H1 (cell line): Measurements from ENCODE around the gene TFDP1. TPM values are rescaled to one million over a fixed set of nuclear protein-coding genes. Genes with fewer than 3 reads are reported as not detected.

Source experiments
- CTCF ChIA-PET: fragments of 300-600 bp; sonication (Branson Sonifier 250); formaldehyde crosslinking; loops from one replicate; lab custom pipeline; 2021; ENCODE audit not compliant: partially characterized antibody; lab: Charles Lee
- POLR2A ChIA-PET: fragments of 300-600 bp; sonication (Branson Sonifier 250); formaldehyde crosslinking; loops from one replicate; lab custom pipeline; 2021; ENCODE audit warnings: inconsistent platforms; ENCODE audit not compliant: partially characterized antibody; lab: Charles Lee
- DNase-seq, 2 experiments: peaks; one replicate each; pipeline versions ENCODE4 v3.0.0 to v3.0.0-alpha.2; 2010 to 2022; ENCODE audit warnings: low spot score in 2 of 2, low read depth in 1 of 2, mixed read lengths in 1 of 2
- FAIRE-seq: peaks from 2 replicates; lab custom pipeline; 2011; peaks lifted over from hg19 to GRCh38; lab: Jason Lieb, UNC
- H2AFZ ChIP-seq: 2 replicates; pipeline ENCODE4 v1.8.1; 2012; ENCODE audit warnings: low read length, inconsistent platforms
- H2AK5ac ChIP-seq: 2 replicates; pipeline ENCODE4 v1.6.1; 2013; ENCODE audit warnings: low read depth, low read length
- H2BK120ac ChIP-seq: replicated peaks from 2 replicates; pipeline ENCODE3; 2013; ENCODE audit warnings: low read depth, low read length, inconsistent platforms
- H2BK12ac ChIP-seq: 2 replicates; pipeline ENCODE4 v1.6.1; 2013; ENCODE audit warnings: low read depth, low read length
- H2BK15ac ChIP-seq: 2 replicates; pipeline ENCODE4 v1.6.1; 2013; ENCODE audit warnings: low read length
- H2BK20ac ChIP-seq: 2 replicates; pipeline ENCODE4 v1.6.1; 2013; ENCODE audit warnings: low read length
- H2BK5ac ChIP-seq: 2 replicates; pipeline ENCODE4 v1.6.1; 2013; ENCODE audit warnings: low read depth, low read length
- H3K14ac ChIP-seq: 2 replicates; pipeline ENCODE4 v1.6.1; 2013; ENCODE audit warnings: inconsistent platforms; ENCODE audit not compliant: insufficient read length
- H3K18ac ChIP-seq: 2 replicates; pipeline ENCODE4 v1.6.1; 2013; ENCODE audit warnings: low read length; ENCODE audit errors: extremely low read depth
- H3K23ac ChIP-seq: 2 replicates; pipeline ENCODE4 v1.6.1; 2013; ENCODE audit warnings: inconsistent platforms; ENCODE audit not compliant: insufficient read length
- H3K23me2 ChIP-seq: 2 replicates; pipeline ENCODE4 v1.6.1; 2013; ENCODE audit warnings: low read depth, low read length
- H3K27ac ChIP-seq: 2 replicates; pipeline ENCODE4 v1.6.1; 2011; ENCODE audit warnings: low read depth, low read length, inconsistent platforms
- H3K27me3 ChIP-seq, 4 experiments: replicated peaks in 1 of 4; 1 replicate in 1 of 4; 2 replicates in 3 of 4; pipeline versions ENCODE4 v1.6.1 to v1.8.1; 2011 to 2013; ENCODE audit warnings: low read length in 3 of 4, mild to moderate bottlenecking in 3 of 4, inconsistent platforms in 2 of 4, mixed read lengths in 2 of 4, moderate library complexity in 1 of 4; ENCODE audit not compliant: control insufficient read depth in 3 of 4, insufficient read depth in 3 of 4; ENCODE audit errors: extremely low read depth in 1 of 4
- H3K36me3 ChIP-seq, 4 experiments: 2 replicates each; pipeline versions ENCODE4 v1.6.1 to v1.8.1; 2011 to 2013; ENCODE audit warnings: mild to moderate bottlenecking in 4 of 4, low read length in 3 of 4, moderate library complexity in 2 of 4, control low read depth in 1 of 4, inconsistent platforms in 1 of 4; ENCODE audit not compliant: insufficient read depth in 4 of 4, control insufficient read depth in 2 of 4
- H3K4ac ChIP-seq: replicated peaks from 2 replicates; pipeline ENCODE3; 2013; ENCODE audit warnings: low read length, low read depth, mixed read lengths, inconsistent platforms; ENCODE audit not compliant: insufficient read length
- H3K4me1 ChIP-seq, 4 experiments: replicated peaks in 1 of 4; 1 replicate in 1 of 4; 2 replicates in 3 of 4; pipeline versions ENCODE4 v1.6.1 to v1.8.1; 2011 to 2013; ENCODE audit warnings: low read length in 3 of 4, inconsistent platforms in 2 of 4, mixed read lengths in 1 of 4; ENCODE audit not compliant: insufficient read depth in 4 of 4, control insufficient read depth in 3 of 4
- H3K4me2 ChIP-seq, 2 experiments: 2 replicates each; pipeline versions ENCODE4 v1.6.1 to v1.8.1; 2011 to 2013; ENCODE audit warnings: low read depth in 2 of 2, low read length in 2 of 2, control low read depth in 1 of 2, inconsistent platforms in 1 of 2, mild to moderate bottlenecking in 1 of 2; ENCODE audit not compliant: insufficient read depth in 1 of 2
- H3K4me3 ChIP-seq, 4 experiments: fragments of 200-600, 300-600 bp in 1 of 4; sonication (generic), shearing (Covaris generic), sonication (Bioruptor Twin) in 1 of 4; 2 replicates each; pipeline versions ENCODE4 v1.5.1 to v1.8.1; 2011 to 2016; ENCODE audit warnings: low read length in 4 of 4, low read depth in 3 of 4, control low read depth in 2 of 4, inconsistent platforms in 2 of 4, mild to moderate bottlenecking in 2 of 4, mixed read lengths in 1 of 4, moderate library complexity in 1 of 4; ENCODE audit not compliant: insufficient read depth in 2 of 4; ENCODE audit errors: extremely low read depth in 1 of 4
- H3K56ac ChIP-seq: replicated peaks from 2 replicates; pipeline ENCODE3; 2013; ENCODE audit warnings: low read depth, mild to moderate bottlenecking, mixed read lengths, low read length, inconsistent platforms; ENCODE audit not compliant: insufficient read length
- H3K79me1 ChIP-seq: 2 replicates; pipeline ENCODE4 v1.6.1; 2013; ENCODE audit warnings: low read depth, low read length, control low read depth
- H3K79me2 ChIP-seq, 2 experiments: 2 replicates each; pipeline versions ENCODE4 v1.6.1 to v1.8.1; 2012 to 2013; ENCODE audit warnings: low read length in 2 of 2, mild to moderate bottlenecking in 2 of 2, inconsistent platforms in 1 of 2; ENCODE audit not compliant: insufficient read depth in 2 of 2, control insufficient read depth in 1 of 2
- H3K9ac ChIP-seq, 4 experiments: replicated peaks in 1 of 4; 1 replicate in 1 of 4; 2 replicates in 3 of 4; pipeline versions ENCODE4 v1.6.1 to v1.8.1; 2011 to 2013; ENCODE audit warnings: low read depth in 3 of 4, low read length in 3 of 4, control low read depth in 2 of 4, mild to moderate bottlenecking in 2 of 4, moderate library complexity in 2 of 4, inconsistent platforms in 1 of 4; ENCODE audit errors: extremely low read depth in 1 of 4
- H3K9me3 ChIP-seq, 2 experiments: 2 replicates each; pipeline versions ENCODE4 v1.6.1 to v1.8.1; 2012 to 2013; ENCODE audit warnings: mild to moderate bottlenecking in 2 of 2, moderate library complexity in 2 of 2, control low read depth in 1 of 2, inconsistent platforms in 1 of 2, low read depth in 1 of 2, low read length in 1 of 2, mixed read lengths in 1 of 2; ENCODE audit not compliant: insufficient read depth in 2 of 2
- H4K20me1 ChIP-seq, 2 experiments: replicated peaks in 1 of 2; 2 replicates each; pipeline versions ENCODE3 to v1.8.1; 2011 to 2013; ENCODE audit warnings: inconsistent platforms in 2 of 2, low read length in 2 of 2, mild to moderate bottlenecking in 1 of 2; ENCODE audit not compliant: insufficient read depth in 2 of 2, control insufficient read depth in 1 of 2
- H4K5ac ChIP-seq: 2 replicates; pipeline ENCODE4 v1.6.1; 2013; ENCODE audit warnings: low read length, low read depth, mixed read lengths, inconsistent platforms; ENCODE audit not compliant: insufficient read length
- H4K8ac ChIP-seq: 2 replicates; pipeline ENCODE4 v1.8.0; 2013; ENCODE audit warnings: mild to moderate bottlenecking, moderate library complexity, low read length, inconsistent platforms; ENCODE audit not compliant: insufficient read depth; ENCODE audit errors: extremely low read depth
- H4K91ac ChIP-seq: replicated peaks from 2 replicates; pipeline ENCODE3; 2013; ENCODE audit warnings: low read length, mixed read lengths, inconsistent platforms; ENCODE audit not compliant: insufficient read length
- KDM4A ChIP-seq: IDR thresholded peaks from one replicate; pipeline ENCODE4 v1.7.1; 2012; ENCODE audit warnings: low read depth, mild to moderate bottlenecking, moderate library complexity, low read length, inconsistent platforms; ENCODE audit not compliant: severe bottlenecking
- PHF8 ChIP-seq: fragments of 200-600 bp; sonication (generic); conservative IDR thresholded peaks from 2 replicates; pipeline ENCODE4 v1.7.1; 2012; ENCODE audit warnings: low read depth, mild to moderate bottlenecking, inconsistent platforms, low read length, moderate library complexity
- POLR2AphosphoS5 ChIP-seq: IDR thresholded peaks from 2 replicates; pipeline ENCODE4 v1.6.1; 2011; ENCODE audit warnings: low read depth, low read length
- RFX5 ChIP-seq: IDR thresholded peaks from 2 replicates; pipeline ENCODE4 v1.6.1; 2011; ENCODE audit warnings: low read depth, low read length, improper control_type of control experiment, borderline replicate concordance
- SIN3A ChIP-seq, 2 experiments: IDR thresholded peaks in 1 of 2; conservative IDR thresholded peaks in 1 of 2; 2 replicates each; pipeline ENCODE4 v1.6.1; 2011 to 2012; ENCODE audit warnings: low read length in 2 of 2, improper control_type of control experiment in 1 of 2, low read depth in 1 of 2, mild to moderate bottlenecking in 1 of 2
- WGBS, 2 experiments: shearing (Covaris generic) in 1 of 2; methylation state at CpG; one replicate each; pipeline versions ENCODE4 v1.1.6 to v1.1.7; 2013 to 2015; ENCODE audit warnings: low lambda C conversion rate in 2 of 2, mixed read lengths in 2 of 2, inconsistent platforms in 1 of 2, low coverage in 1 of 2, missing lambda C conversion rate in 1 of 2; ENCODE audit not compliant: insufficient replicate concordance in 2 of 2, insufficient coverage in 1 of 2, insufficient read length in 1 of 2; ENCODE audit errors: extremely low coverage in 1 of 2, missing lambda C conversion rate in 1 of 2; 5-methylcytosine and 5-hydroxymethylcytosine counted together
- polyA plus RNA-seq, 7 experiments: library from polyadenylated mRNA; depleted of rRNA in 3 of 7; stranded (reverse) in 5 of 7; unstranded in 2 of 7; fragments of >200 nt in 5 of 7; fragments of 200-250 nt in 2 of 7; gene quantifications; 1 replicate in 5 of 7; 2 replicates in 1 of 7; 4 replicates in 1 of 7; pipeline versions ENCODE4 v1.2.1 to v1.2.3, GENCODE V29; 2011 to 2013; ENCODE audit warnings: missing spikeins in 2 of 7, mixed read lengths in 2 of 7
- total RNA-seq: library from RNA; stranded (reverse); fragmentation: NEBNext Ultra II Directional; extraction: Animal tissue kit (Norgen Biotek cat#: 25700); gene quantifications from 2 replicates; pipeline ENCODE4 v1.2.1, GENCODE V29; 2021

TFDP1 gene
- total and polyA plus RNA-seq, 2 of the 8 experiments (the other 6 are each of a cell fraction or from before 2014, with no cell fraction given), result 43.6 to 81.9 TPM

DNA sequence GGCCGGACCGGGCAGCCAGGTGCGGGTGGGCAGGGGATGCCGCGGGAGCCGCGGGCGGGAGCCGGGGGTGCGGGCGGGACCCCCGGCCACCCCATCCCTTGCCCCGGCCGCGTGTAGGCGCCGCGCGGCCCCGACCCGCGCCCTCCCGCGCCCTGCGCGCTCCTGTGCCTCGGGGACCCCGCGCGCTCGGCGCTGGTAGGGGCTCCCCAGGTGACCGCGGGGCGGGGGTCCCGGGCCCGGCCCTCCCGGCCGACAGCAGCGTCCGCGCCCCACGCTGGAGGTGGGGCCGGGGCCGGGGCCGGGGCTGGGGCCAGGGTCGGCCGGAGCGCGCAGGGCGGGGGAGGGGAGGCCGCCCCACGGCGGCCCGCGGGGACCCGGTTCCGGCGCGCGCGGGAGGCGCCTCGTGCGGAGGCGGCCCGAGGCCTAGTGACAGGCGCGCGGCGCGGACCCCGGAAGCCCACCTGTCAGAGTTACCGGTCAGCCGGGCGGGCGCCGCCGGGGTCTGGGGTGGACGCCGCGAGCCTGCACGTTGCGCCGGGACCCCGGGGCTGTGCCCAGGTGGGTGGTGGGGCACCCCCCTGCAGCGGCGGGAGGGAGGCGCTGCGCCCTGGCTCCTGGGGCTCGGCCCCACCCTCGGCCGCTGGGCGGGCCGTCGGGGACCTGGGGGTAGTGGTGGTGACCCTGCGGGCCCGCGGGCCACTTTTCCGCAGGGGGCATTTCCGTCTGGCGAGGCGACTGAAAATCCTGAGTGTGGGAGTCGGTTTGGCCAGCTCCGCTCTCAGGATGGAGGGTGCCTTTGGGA, 518 bp downstream of the TFDP1 start:
- H3K27me3 ChIP-seq, result no peaks in the 10 kb centered on the region
- no peak overlapping the region for H3K23ac ChIP-seq
- H2BK20ac ChIP-seq, result no peak overlapping the region
- DNase-seq, result peak in 1 of 2 experiments; percentile 50
- H2BK5ac ChIP-seq, result no peak overlapping the region
- no peak overlapping the region for H3K18ac ChIP-seq
- H3K4me3 ChIP-seq, result peak overlapping the region; percentile 43 to 80 (median 56)
- H3K9ac ChIP-seq, result peak overlapping the region; percentile 8 to 87 (median 52); a peak in 3 of 7 replicates
- no peak overlapping the region for H3K4ac ChIP-seq
- no peak overlapping the region for H2AK5ac ChIP-seq
- peak overlapping the region; percentile 70 to 72 for H3K4me2 ChIP-seq
- no peak overlapping the region for H3K27ac ChIP-seq
- H4K91ac ChIP-seq, result no peak overlapping the region
- H3K36me3 ChIP-seq, result peaks cover 0 to 26% (median 6%) of the 10 kb centered on the region in 4 experiments; a peak in 5 of 8 replicates
- no peak overlapping the region for H2BK12ac ChIP-seq
- no peak overlapping the region for H4K5ac ChIP-seq
- no peak overlapping the region for H2BK15ac ChIP-seq
- WGBS, 2 experiments, result 2% methylated on average over 12 of the region's 105 CpGs; no CpG with 5 or more reads in 1 of the 2 experiments
- TF ChIP-seq SIN3A (conservative IDR thresholded peaks at IDR 0.05 in 1 of 2, IDR thresholded peaks at IDR 0.05 in 1 of 2; ENCODE audit: low read depth in 1 of 2, low read length in 2 of 2), result peak in 1 of 2 experiments; percentile 8; a peak in 1 of 4 replicates
- peak; percentile 74 for TF ChIP-seq KDM4A
- no peak for TF ChIP-seq POLR2AphosphoS5
- 0 out of 2 replicates have a peak, but pooled peaks have one; percentile 14 for TF ChIP-seq PHF8
- TF ChIP-seq RFX5, result no peak
- H2AFZ ChIP-seq, result no peak overlapping the region
- CTCF ChIA-PET, result interaction anchor here (1.1 kb wide), 1 partner anchor 27 kb away, joined by 3 read pairs; no protein-coding TSS in a partner anchor
- no peak overlapping the region for H2BK120ac ChIP-seq
- no peak for FAIRE-seq
- peaks cover 0 to 3% (median 1%) of the 10 kb centered on the region in 4 experiments; a peak in 1 of 7 replicates for H3K4me1 ChIP-seq
- H3K79me2 ChIP-seq, result peaks cover 14 to 45% of the 10 kb centered on the region in 2 experiments; a peak in 3 of 4 replicates
- H3K9me3 ChIP-seq, result no peaks in the 10 kb centered on the region
- peaks cover 5 to 22% of the 10 kb centered on the region in 2 experiments for H4K20me1 ChIP-seq
- peaks cover 20% of the 10 kb centered on the region for H3K79me1 ChIP-seq
- H3K56ac ChIP-seq, result no peak overlapping the region
- H3K14ac ChIP-seq, result no peak overlapping the region
- POLR2A ChIA-PET, result interaction anchor here (0.6 to 1.2 kb wide), 4 partner anchors 53 to 727 kb away, joined by 3 to 4 read pairs (median 3); partner anchors contain the start of gene CUL4A
- peaks cover 13% of the 10 kb centered on the region for H3K23me2 ChIP-seq
- H4K8ac ChIP-seq, result peak overlapping the region; percentile 4; the same call in 1 of the 2 replicates
